ENCODE data around the gene SAMD4A.

SAMD4A gene

DNA sequence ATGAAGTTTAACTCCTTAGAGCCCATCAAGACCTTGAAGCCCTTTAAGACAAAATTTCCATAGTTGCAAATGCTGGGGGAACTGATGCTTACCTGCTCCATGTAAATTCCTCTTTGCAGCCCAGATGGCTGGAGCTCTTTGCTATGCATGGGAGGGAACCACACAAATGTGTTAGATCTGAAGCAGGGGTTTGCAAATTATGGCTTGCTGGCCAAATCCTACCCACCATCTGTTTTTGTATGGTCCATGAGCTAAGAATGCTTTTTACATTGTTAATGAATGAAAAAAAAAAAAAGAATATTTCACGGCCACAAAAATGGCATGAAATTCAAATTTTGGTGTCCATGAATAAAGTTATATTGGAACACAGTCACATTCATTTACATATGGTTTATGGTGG lies 261.1 kb downstream of the SAMD4A start:
- DNase-seq (ENCODE audit: low read depth in 2 of 2): no peak

DNA sequence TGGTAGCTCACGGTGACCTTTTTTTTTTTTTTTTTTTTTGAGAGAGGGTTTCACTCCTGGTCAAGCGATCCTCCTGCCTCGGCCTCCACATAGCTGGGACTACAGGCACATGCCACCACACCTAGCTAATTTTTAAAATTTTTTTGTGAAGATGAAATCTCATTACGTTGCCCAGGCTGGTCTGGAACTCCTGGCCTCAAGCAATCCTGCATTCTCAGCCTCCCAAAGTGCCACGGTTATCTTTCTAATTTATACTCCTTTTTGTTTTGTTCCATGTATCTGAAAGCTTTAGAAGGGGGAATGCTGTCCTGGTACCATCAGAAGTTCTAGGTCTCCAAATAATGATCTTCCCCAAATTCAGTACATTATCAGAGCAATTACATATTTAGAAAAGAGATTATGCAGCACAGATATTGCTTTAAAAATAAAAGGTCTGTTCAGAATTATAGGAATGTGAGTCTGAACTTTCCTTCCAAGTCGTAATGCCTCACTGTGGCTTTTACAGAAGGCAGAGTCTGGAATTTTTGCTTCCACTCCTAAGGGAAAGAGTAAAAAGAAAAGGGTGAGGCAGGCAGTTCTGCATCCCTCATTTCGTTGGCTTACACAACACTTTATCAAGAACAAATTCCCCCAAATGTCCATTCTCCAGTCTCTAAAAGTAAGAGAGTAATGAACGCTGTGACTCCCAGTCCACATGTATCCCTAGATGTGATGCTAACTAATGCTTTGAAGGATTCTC lies 262.7 kb downstream of the SAMD4A start:
- DNase-seq (ENCODE audit: low read depth in 2 of 2): no peak

- no peak for DNase-seq (ENCODE audit: low read depth in 2 of 2)
Observed at GRCh38 chr14:54830650-54831049, 263.7 kb downstream of the SAMD4A start.

- no peak for DNase-seq (ENCODE audit: low read depth in 2 of 2)
Observed at GRCh38 chr14:54834081-54834480, 267.2 kb downstream of the SAMD4A start.

DNA sequence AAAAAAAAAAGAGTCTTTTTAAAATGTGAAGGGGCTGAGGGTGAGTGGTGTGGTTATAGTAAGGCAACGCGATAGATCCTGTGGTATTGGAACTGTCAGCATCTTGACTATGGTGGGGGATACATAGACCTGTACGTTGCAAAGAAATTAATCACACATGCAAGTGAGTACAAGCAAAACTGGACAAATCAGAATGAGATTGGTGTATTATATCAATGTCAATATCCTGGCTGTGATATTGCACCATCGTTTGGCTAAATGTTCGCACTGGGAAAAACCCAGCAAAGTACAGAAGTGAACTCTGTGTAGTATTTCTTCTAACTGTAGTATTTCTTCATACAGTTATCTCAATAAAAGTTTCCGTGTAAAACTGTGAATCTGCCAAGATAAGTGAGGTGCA lies 267.8 kb downstream of the SAMD4A start:
- DNase-seq (ENCODE audit: low read depth in 2 of 2): no peak

DNA sequence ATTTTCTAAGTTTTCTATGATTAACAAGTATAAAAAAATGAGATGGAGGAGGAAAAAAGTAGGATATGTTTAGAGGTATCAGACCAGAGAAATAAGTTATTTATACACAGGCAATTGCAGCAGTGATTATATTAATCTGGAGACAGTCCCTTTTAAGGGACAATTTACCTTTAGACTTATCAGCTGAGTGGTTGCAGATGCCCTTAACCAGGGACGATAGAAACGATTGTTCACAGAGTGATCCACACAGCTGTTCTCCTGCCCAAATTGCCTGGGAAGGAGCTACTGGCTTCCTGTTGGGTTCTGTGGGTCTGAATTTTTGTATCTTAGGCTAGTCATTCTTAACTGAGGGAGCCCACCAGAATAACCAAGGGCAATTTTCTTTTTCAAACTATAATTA lies 269.3 kb downstream of the SAMD4A start:
- DNase-seq (ENCODE audit: low read depth in 2 of 2): no peak

DNA sequence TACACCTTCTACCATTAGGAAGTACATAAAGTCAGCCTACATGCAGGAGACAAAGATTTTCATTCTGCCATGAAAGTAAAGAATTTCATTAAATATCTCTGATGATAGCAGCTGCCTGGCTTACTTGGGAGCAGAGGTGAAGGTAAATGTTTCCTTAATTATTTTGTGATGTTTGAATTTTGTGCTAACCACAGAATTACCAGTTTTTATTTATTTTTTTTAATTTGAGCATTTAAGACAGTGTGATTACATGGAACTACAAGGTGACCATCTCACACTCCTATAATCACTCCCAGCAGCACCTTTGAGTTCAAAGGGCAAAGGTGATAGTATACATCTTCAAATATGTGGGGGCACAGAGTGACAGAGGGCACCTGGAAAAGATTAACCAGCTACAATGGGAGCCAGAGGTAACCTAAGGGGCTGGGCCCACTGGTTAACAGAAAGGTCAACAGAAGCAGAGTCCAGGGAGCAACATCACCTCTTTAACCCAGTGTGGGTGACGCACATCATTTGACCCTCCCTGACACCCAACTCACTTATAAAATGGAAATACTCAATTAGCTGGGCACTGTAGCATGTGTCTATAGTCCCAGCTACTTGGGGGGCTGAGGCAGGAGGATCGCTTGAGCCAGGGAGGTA lies 270.7 kb downstream of the SAMD4A start:
- DNase-seq (ENCODE audit: low read depth in 2 of 2): no peak

DNA sequence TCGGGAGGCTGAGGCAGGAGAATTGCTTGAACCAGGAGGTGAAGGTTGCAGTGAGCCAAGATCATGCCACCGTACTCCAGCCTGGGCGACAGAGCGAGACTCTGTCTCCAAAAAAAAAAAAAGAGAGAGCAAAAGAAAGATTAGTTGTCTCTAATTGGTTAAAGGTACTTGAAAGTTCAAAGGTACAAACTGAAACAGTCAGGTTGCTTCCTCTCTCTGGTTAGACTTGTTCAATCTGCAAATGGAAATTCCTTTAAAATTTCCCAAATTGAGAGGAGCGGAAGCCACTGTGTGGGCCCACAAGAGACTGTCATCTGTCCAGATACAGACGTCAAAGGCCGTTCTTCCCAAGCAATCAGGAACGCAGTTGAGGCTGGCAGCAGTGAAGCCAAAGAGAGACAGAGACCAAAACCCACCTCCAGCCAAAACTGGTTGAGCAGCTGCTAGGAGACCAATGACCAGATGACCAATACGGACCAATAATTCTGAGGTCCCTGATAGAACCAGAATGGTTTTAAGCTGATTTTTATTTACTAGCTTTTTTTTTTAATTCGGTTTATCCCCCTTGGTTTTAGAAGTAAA lies 272.1 kb downstream of the SAMD4A start:
- no peak for DNase-seq (ENCODE audit: low read depth in 2 of 2)

DNA sequence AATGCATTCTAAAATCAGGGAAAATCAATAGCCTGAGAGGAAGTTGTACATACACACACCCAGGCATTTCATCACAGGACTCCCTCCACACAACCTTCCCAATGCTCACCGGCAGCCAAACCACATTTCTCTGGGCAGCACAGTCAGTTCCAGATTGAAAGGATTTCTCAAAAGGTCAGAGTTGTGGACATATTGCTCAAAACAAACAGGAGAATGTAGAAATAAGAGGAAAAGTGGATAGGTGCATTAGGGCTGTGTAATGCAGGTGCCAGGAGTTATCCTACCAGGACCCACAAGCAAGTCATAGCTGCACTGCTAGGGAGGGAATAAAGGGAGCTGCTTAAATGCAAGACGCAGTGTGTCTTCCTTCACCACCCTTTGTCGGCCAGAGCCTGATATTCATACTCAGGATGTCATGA lies 272.8 kb downstream of the SAMD4A start:
- no peak for DNase-seq (ENCODE audit: low read depth in 2 of 2)

- DNase-seq (ENCODE audit: low read depth in 2 of 2): no peak
Observed at GRCh38 chr14:54840336-54840735, 273.4 kb downstream of the SAMD4A start.

- no peak for DNase-seq (ENCODE audit: low read depth in 2 of 2)
Observed at GRCh38 chr14:54840798-54841197, 273.9 kb downstream of the SAMD4A start.

All from stimulated activated CD4-positive, alpha-beta T cell treated with anti-CD3 and anti-CD28 coated beads, Interleukin-1b, Interleukin-23, amount 100 ng/mL, for 1 hour (primary cell).